ENCODE measurements around the gene OGFOD3. TPM values are rescaled to one million over a fixed set of nuclear protein-coding genes. Genes with fewer than 3 reads are reported as not detected.

OGFOD3 gene
- total and polyA plus RNA-seq, 2 donors (not counting 1 experiment from before 2014, with no cell fraction given), result 22.6 to 30.5 TPM

DNA sequence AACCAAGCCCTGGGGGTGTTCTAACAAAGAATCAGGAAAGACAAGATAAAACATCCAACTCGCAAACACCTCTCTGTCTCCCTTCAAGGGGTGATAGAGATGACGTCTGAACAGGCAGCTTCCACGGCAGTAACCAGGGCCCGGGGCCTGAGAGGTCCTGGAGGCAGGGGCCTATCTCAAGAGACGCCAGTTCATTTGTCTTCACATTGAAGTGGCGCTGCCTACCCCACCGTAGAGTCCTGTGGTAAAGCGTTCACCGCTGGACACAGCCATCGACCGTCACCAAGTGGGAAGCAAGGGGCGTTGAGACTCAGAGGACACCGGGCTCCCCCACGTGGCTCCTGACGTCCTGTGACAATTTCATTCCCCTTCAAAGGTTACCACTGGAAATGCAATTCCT lies 25.4 kb downstream of the OGFOD3 start:
- H3K27ac Mint-ChIP-seq, result no peak overlapping the region
- no peaks in the 10 kb centered on the region for H3K79me2 ChIP-seq (ENCODE audit: control insufficient read depth, insufficient read depth, low read length)
- no peak for TF ChIP-seq CTCF (IDR thresholded peaks at IDR 0.05)
- TF ChIP-seq EZH2 (IDR thresholded peaks at IDR 0.05; ENCODE audit: borderline replicate concordance, insufficient read depth, low read depth, low read length, poor library complexity, severe bottlenecking), result no peak
- no peak for DNase-seq
- no peaks in the 10 kb centered on the region for H3K27me3 ChIP-seq (replicated peaks in 1 of 4; ENCODE audit: control extremely low read depth in 1 of 4, control insufficient read depth in 3 of 4, insufficient read depth in 4 of 4, low read length in 3 of 4)
- H3K36me3 ChIP-seq (replicated peaks in 1 of 2; ENCODE audit: control extremely low read depth in 1 of 2, control insufficient read depth in 1 of 2, extremely low read depth in 1 of 2, insufficient read depth in 2 of 2, low read length in 1 of 2), result peaks cover 3 to 17% of the 10 kb centered on the region in 2 experiments
- H3K27ac ChIP-seq (ENCODE audit: low read length in 2 of 2), result no peak overlapping the region
- H3K27me3 Mint-ChIP-seq, result no peaks in the 10 kb centered on the region
- no peaks in the 10 kb centered on the region for H4K20me1 ChIP-seq (ENCODE audit: control insufficient read depth, insufficient read depth, low read length, poor library complexity, severe bottlenecking)
- H3K4me3 ChIP-seq (ENCODE audit: control extremely low read depth in 1 of 5, extremely low read depth in 1 of 5, insufficient read depth in 1 of 5, low read depth in 2 of 5, low read length in 4 of 5), result no peak overlapping the region
- ChIA-PET CTCF (no interaction called here), POLR2A (no interaction called here)
- H3K9ac ChIP-seq (ENCODE audit: low read length), result no peak overlapping the region
- intact Hi-C loops (cut with micrococcal nuclease), result no loop called here
- H3K4me2 ChIP-seq (replicated peaks; ENCODE audit: low read depth, low read length, poor library complexity, severe bottlenecking), result no peak overlapping the region
- H3K4me1 ChIP-seq (ENCODE audit: control insufficient read depth in 2 of 2, insufficient read depth in 2 of 2, low read length in 2 of 2), result no peaks in the 10 kb centered on the region
- no peak overlapping the region for H3K4me3 Mint-ChIP-seq
- H3K9me3 Mint-ChIP-seq (ENCODE audit: insufficient read depth), result no peaks in the 10 kb centered on the region
- 93% methylated on average over 15 of the region's 15 CpGs for WGBS (ENCODE audit: insufficient coverage)
- no peak overlapping the region for H2AFZ ChIP-seq (ENCODE audit: insufficient read depth, low read depth, low read length, poor library complexity, severe bottlenecking)
- ATAC-seq (ENCODE audit: low read depth), result no peak
- no peaks in the 10 kb centered on the region for H3K4me1 Mint-ChIP-seq
- H3K9me3 ChIP-seq (ENCODE audit: control extremely low read depth in 1 of 3, control insufficient read depth in 2 of 3, insufficient read depth in 1 of 3, low read length in 2 of 3), result no peaks in the 10 kb centered on the region

- Histone ChIP-seq H2AFZ (ENCODE audit: insufficient read depth, low read depth, low read length, poor library complexity, severe bottlenecking) (no peak overlapping the region), H3K36me3 (replicated peaks in 1 of 2; ENCODE audit: control extremely low read depth in 1 of 2, control insufficient read depth in 1 of 2, extremely low read depth in 1 of 2, insufficient read depth in 2 of 2, low read length in 1 of 2) (peaks cover 3 to 17% of the 10 kb centered on the region in 2 experiments), H4K20me1 (ENCODE audit: control insufficient read depth, insufficient read depth, low read length, poor library complexity, severe bottlenecking) (no peaks in the 10 kb centered on the region), H3K79me2 (ENCODE audit: control insufficient read depth, insufficient read depth, low read length) (no peaks in the 10 kb centered on the region), H3K4me3 (ENCODE audit: control extremely low read depth in 1 of 5, extremely low read depth in 1 of 5, insufficient read depth in 1 of 5, low read depth in 2 of 5, low read length in 4 of 5) (no peak overlapping the region), H3K9me3 (ENCODE audit: control extremely low read depth in 1 of 3, control insufficient read depth in 2 of 3, insufficient read depth in 1 of 3, low read length in 2 of 3) (no peaks in the 10 kb centered on the region), H3K4me1 (ENCODE audit: control insufficient read depth in 2 of 2, insufficient read depth in 2 of 2, low read length in 2 of 2) (no peaks in the 10 kb centered on the region), H3K27ac (ENCODE audit: low read length in 2 of 2) (no peak overlapping the region), H3K9ac (ENCODE audit: low read length) (no peak overlapping the region), H3K4me2 (replicated peaks; ENCODE audit: low read depth, low read length, poor library complexity, severe bottlenecking) (no peak overlapping the region), H3K27me3 (replicated peaks in 1 of 4; ENCODE audit: control extremely low read depth in 1 of 4, control insufficient read depth in 3 of 4, insufficient read depth in 4 of 4, low read length in 3 of 4) (no peaks in the 10 kb centered on the region)
- WGBS (ENCODE audit: insufficient coverage), result 94% methylated on average over 23 of the region's 28 CpGs
- intact Hi-C loops (cut with micrococcal nuclease), result no loop called here
- DNase-seq, result no peak
- no peak for ATAC-seq (ENCODE audit: low read depth)
- peaks cover 2% of the 10 kb centered on the region for H3K4me1 Mint-ChIP-seq
- ChIA-PET CTCF (no interaction called here), POLR2A (interaction anchor here (0.6 kb wide), 1 partner anchor 46 kb away, joined by 10 read pairs; no protein-coding TSS in a partner anchor)
- H3K4me3 Mint-ChIP-seq, result no peak overlapping the region
- H3K27me3 Mint-ChIP-seq, result no peaks in the 10 kb centered on the region
- H3K9me3 Mint-ChIP-seq (ENCODE audit: insufficient read depth), result no peaks in the 10 kb centered on the region
- H3K27ac Mint-ChIP-seq, result no peak overlapping the region
- no peak for TF ChIP-seq CTCF (IDR thresholded peaks at IDR 0.05)
- no peak for TF ChIP-seq EZH2 (IDR thresholded peaks at IDR 0.05; ENCODE audit: borderline replicate concordance, insufficient read depth, low read depth, low read length, poor library complexity, severe bottlenecking)
These were observed 26.0 kb downstream of the OGFOD3 start for GRCh38 chr17:82392209-82392920.
